ENCODE results near the gene GPR18. TPM values are rescaled to one million over a fixed set of nuclear protein-coding genes. Genes with fewer than 3 reads are reported as not detected.

The GPR18 gene
- total RNA-seq, 2 experiments from 2014 or later = 42.9 to 45.1 TPM

- CTCF ChIA-PET = interaction anchor here (1.2 to 9.3 kb wide), 4 partner anchors 13 to 64 kb away, joined by 4 to 48 read pairs (median 10); no protein-coding TSS in a partner anchor
- H3K4me1 Mint-ChIP-seq (ENCODE audit: low read depth) = peaks cover 86% of the 10 kb centered on the region
- peaks cover 73% of the 10 kb centered on the region for H3K4me1 ChIP-seq (ENCODE audit: insufficient read depth, low read length)
- peaks cover 60% of the 10 kb centered on the region for H3K36me3 Mint-ChIP-seq (ENCODE audit: low read depth)
- H3K9me3 Mint-ChIP-seq = no peaks in the 10 kb centered on the region
- POLR2A ChIA-PET = interaction anchor here (11.3 to 11.7 kb wide), 2 partner anchors 11 to 50 kb away, joined by 186 to 259 read pairs; partner anchors contain the start of gene GPR18
- H3K27ac Mint-ChIP-seq = peak overlapping the region; percentile 93
- no peaks in the 10 kb centered on the region for H3K27me3 Mint-ChIP-seq
- DNase-seq (peak in 1 of 14 experiments; percentile 6), ATAC-seq (ENCODE audit: poor library complexity) (no peak)
- no peak overlapping the region for H3K27ac ChIP-seq (ENCODE audit: low read depth in 1 of 2, low read length in 2 of 2)
- H3K9me3 ChIP-seq (ENCODE audit: control insufficient read depth in 1 of 2, insufficient read depth in 1 of 2, low read length in 2 of 2) = no peaks in the 10 kb centered on the region
- no peaks in the 10 kb centered on the region for H3K27me3 ChIP-seq (ENCODE audit: control insufficient read depth in 1 of 2, insufficient read depth in 2 of 2, low read length in 2 of 2)
- H3K36me3 ChIP-seq (ENCODE audit: insufficient read depth, low read length) = peaks cover 25% of the 10 kb centered on the region
- intact Hi-C loops (cut with DNase I, micrococcal nuclease) = loop anchor here in 1 of 2 experiments (10.0 kb wide), 1 partner anchor 399 kb away; the partner anchor contains the start of gene CLYBL
- no peak overlapping the region for H3K4me3 ChIP-seq (ENCODE audit: low read length)
- no peak for TF ChIP-seq CTCF (IDR thresholded peaks at IDR 0.05)
- H3K4me3 Mint-ChIP-seq = peak overlapping the region; percentile 91
These were observed 52.0 kb downstream of the GPR18 start for GRCh38 chr13:99206226-99206625.

- no peaks in the 10 kb centered on the region for H3K9me3 ChIP-seq (ENCODE audit: control insufficient read depth in 1 of 2, insufficient read depth in 1 of 2, low read length in 2 of 2)
- no peaks in the 10 kb centered on the region for H3K27me3 ChIP-seq (ENCODE audit: control insufficient read depth in 1 of 2, insufficient read depth in 2 of 2, low read length in 2 of 2)
- intact Hi-C loops (cut with DNase I, micrococcal nuclease) = loop anchor here in 1 of 2 experiments (2.0 to 10.0 kb wide), 2 partner anchors 27 to 399 kb away; partner anchors contain the start of gene CLYBL
- peaks cover 73% of the 10 kb centered on the region for H3K4me1 ChIP-seq (ENCODE audit: insufficient read depth, low read length)
- Mint-ChIP-seq H3K27ac (peak overlapping the region; percentile 93), H3K4me1 (ENCODE audit: low read depth) (peaks cover 83% of the 10 kb centered on the region), H3K36me3 (ENCODE audit: low read depth) (peaks cover 57% of the 10 kb centered on the region), H3K9me3 (no peaks in the 10 kb centered on the region), H3K4me3 (peak overlapping the region; percentile 91), H3K27me3 (no peaks in the 10 kb centered on the region)
- no peak overlapping the region for H3K4me3 ChIP-seq (ENCODE audit: low read length)
- ATAC-seq (ENCODE audit: poor library complexity) (no peak), DNase-seq (no peak)
- no peak for TF ChIP-seq CTCF (IDR thresholded peaks at IDR 0.05)
- H3K27ac ChIP-seq (ENCODE audit: low read depth in 1 of 2, low read length in 2 of 2) = peak overlapping the region in 1 of 2 donors; percentile 60
- POLR2A ChIA-PET = interaction anchor here (1.2 to 11.7 kb wide), 4 partner anchors 12 to 119 kb away, joined by 3 to 259 read pairs (median 96); partner anchors contain the start of gene GPR18
- H3K36me3 ChIP-seq (ENCODE audit: insufficient read depth, low read length) = peaks cover 25% of the 10 kb centered on the region
- CTCF ChIA-PET = interaction anchor here (1.2 to 9.3 kb wide), 6 partner anchors 9 to 64 kb away, joined by 4 to 48 read pairs (median 6); no protein-coding TSS in a partner anchor
These were observed 52.5 kb downstream of the GPR18 start for GRCh38 chr13:99205621-99206220.

Other genes starting within 250 kb of the GPR18 start
- gene UBAC2, start 57.5 kb downstream of the GPR18 start, total RNA-seq = 10 to 100 TPM; 59.8 to 67.4 TPM
- 100 to 1,000 TPM; 330 to 337 TPM for gene GPR183, start 49.0 kb upstream of the GPR18 start, total RNA-seq
- gene TM9SF2, start 243.1 kb upstream of the GPR18 start, total RNA-seq = 10 to 100 TPM; 37.2 to 38.2 TPM

Measured in CD4-positive, alpha-beta T cell (primary cell).